GM18909 (cell line): ENCODE results near the gene PLA2G4E.

Source experiments
- ATAC-seq: cut with Tn5 transposase; IDR thresholded peaks from one replicate; pipeline ENCODE4 v1.9.1; 2021; ENCODE audit warnings: mild to moderate bottlenecking; ENCODE audit not compliant: unreplicated experiment, poor library complexity

Gene PLA2G4E

DNA sequence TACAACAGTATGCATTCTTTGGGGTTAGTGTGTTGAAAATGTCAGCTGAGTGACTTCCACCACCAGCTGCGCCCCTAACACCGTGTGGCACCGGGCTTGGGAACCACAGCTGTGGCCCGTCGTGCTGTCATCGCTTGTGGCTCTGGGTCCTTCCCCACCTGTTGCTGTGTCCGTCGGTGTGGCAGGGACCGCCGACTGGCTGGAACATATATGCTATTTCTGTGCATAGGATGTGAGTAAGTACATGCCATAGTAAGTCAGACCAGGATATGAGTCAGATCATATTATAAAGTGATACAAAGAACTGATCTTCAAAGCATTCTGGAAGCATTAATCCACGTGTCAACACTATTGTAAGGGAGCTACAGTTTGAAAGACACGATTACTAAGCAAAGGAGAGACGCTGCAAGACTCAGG, 80.4 kb downstream of the PLA2G4E start:
- ATAC-seq: no peak

- no peak for ATAC-seq
These were observed 80.9 kb downstream of the PLA2G4E start for GRCh38 chr15:41939986-41940385.

DNA sequence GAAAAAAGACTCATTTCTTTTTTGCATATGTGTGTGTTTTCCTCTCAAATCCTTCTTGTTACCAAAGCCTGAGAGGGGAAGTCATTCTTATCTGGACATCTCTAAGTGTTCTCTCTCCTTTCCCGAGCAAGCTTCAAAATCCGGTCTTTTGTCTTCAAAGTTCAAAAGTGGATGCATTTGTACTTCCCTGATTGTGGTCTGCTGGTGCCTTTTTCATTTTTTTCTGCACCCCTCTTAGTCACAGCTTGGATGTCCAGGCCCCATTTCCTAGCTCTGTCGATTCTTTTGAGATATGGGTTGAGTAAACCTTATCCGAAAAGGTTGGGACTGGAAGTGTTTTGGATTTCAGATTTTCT, 83.3 kb downstream of the PLA2G4E start:
- no peak for ATAC-seq

DNA sequence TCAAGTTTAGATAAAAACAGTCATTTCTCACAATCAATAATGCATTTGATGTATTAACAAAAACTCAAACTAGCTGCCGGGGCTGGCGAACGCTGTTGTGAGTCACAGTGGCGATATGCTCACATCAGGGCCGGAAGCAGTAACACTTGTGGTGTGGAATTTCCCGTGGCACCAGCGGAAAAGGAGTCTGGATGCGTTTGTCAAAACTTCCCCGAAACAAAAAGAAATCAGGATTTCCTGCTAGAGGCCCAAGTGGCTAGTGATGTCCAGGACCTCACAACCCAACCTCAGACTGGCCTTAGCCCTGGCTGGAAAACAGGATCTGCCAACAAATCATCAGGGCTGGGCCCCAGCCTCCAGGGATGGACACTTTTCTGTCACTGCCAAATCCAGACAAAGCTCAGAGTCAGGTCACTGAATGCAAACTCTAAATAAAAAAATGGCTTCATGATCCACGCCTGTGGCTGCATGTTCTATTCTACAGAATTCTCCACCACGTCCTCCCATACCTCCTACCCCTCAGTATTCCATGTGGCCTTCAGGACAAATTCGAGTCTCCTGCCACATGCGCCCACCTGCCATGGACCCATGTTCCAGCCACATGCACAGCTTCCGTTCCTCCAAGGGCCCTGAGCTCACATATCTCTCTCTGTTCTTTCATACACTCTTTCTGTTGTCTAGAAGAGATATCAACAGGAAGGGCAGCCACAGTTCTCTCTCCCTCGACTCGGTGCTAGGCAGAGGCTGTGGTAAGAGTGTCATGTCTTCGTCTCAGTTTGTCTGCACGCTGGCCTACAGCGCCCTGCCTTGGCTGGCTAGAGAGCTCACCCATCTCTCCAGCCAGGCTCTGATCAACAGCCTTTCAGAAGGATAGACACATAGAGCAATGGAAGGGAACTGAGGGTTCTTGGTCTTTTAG, 83.9 kb downstream of the PLA2G4E start:
- ATAC-seq: no peak

- peak; percentile 10 for ATAC-seq
These were observed 84.7 kb downstream of the PLA2G4E start for GRCh38 chr15:41936155-41936554.

DNA sequence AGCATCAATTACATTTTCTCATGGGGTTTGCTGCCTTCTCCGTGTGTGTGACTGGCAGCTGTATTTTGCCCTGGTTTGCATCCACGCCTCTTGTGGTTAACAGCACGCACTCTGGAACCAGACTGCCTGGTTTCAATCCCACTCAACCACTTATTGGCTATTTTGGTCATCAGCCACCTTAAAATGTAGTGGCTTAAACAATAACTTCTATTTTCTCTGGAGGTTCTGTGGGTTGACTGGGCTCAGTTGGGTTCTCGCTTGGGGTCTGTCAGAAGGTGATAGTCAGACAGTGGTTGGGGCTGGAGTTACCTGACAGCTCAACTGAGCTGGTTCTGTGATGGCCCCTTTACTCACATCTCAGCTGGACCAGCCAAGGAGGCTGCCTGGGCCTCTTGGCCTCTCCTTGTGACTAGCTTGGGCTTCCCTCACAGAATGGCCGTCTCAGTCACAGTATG, 85.2 kb downstream of the PLA2G4E start:
- ATAC-seq: peak; percentile 38

DNA sequence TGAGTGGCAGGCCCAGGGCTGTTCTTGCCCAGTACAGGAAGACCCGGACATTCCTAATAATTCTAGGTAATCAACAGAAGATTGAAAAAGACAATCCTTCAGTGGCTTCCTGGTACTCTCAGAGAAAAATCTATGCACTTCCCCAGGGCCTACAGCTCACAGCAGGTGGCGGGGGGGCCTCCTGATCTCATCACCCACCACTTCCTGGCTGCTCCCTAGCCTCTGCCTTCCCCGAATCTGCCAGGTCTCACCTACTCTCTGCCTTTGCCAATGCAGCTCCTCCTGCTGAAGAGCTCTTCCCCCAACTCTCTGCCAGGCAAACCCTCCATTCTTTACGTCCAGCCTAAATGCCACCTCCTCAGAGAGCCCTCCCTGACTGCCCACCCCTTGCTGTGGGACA, 86.0 kb downstream of the PLA2G4E start:
- ATAC-seq: no peak

DNA sequence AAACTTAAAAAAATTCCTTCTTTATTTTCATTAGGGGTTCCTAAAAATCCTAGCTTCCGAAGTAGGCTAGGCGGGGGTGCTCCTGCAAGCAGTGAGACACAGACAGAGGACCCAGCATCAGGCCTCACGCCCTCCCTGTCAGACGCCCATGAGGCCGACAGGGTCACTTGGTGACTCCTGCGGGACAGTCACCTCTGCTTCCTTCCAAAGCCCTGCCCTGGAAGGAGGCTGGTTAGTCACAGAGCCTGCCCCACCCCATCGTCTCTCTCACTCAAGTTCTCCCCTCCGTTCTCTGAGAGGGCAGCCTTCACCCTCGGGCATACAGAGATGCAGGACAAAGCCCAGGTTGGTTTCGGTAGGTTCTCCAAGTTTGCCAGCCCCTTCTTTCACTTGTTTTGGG, 87.1 kb downstream of the PLA2G4E start:
- no peak for ATAC-seq

- no peak for ATAC-seq
These were observed 87.5 kb downstream of the PLA2G4E start for GRCh38 chr15:41933326-41933725.

DNA sequence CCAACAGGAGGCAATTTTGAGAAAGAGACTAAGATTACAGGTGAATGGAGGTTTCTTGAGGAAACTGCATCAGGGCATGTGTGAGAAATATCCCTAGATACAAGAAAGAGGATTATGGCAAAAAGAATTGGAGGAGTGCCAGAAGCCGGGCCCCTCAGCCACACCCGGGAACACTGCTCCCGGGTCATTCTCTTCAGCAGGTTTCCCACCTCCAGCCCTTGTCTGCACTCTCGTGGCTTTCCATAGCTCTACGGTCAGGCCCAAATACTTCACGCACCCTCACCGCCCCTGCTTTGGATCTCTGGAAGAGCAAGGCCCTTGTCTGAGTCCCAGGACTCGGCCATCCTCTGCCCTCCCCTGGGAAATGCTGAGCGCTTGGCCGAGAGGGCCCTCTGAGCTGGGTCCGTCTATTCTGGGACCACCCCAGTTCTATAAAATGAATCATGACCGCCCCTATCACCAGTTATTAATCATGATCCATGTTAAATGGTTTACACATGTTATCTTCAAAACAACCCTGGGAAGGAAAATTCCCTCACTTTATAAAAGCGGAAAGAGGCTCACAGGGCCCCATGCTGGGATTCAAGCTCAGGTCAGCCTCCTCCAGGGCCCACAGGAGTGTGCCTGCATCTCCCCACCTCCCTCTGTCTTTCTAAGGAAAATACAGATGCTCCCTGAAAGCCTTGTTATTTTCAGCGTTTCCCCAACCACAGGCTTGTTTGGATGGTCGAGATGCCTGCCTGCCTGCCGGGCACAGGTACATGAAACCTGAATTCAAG, 88.1 kb downstream of the PLA2G4E start:
- ATAC-seq: no peak

DNA sequence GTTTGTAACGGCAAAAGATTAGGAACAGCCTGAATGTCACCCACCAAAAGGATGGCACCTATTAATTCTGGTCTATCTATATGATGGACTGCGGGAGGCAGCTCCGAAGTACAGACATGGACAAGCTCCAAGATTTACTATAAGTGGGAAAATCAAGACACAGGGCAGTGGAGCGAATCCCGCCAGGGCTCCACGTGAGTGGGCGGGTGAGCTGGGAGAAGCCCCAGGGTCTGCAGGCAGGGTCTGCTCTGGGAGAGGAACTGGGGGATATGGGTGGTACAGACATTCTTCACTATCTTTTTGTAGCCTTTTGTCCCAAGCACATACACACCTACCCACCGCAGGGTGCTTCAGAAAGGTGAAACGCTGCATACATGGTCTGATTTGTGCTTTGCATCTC, 88.7 kb downstream of the PLA2G4E start:
- ATAC-seq: no peak
